ENCODE measurements around the gene LST1.
A peak's percentile ranks its signal among the peaks of the same experiment; 100 is the strongest.

Gene LST1

DNA sequence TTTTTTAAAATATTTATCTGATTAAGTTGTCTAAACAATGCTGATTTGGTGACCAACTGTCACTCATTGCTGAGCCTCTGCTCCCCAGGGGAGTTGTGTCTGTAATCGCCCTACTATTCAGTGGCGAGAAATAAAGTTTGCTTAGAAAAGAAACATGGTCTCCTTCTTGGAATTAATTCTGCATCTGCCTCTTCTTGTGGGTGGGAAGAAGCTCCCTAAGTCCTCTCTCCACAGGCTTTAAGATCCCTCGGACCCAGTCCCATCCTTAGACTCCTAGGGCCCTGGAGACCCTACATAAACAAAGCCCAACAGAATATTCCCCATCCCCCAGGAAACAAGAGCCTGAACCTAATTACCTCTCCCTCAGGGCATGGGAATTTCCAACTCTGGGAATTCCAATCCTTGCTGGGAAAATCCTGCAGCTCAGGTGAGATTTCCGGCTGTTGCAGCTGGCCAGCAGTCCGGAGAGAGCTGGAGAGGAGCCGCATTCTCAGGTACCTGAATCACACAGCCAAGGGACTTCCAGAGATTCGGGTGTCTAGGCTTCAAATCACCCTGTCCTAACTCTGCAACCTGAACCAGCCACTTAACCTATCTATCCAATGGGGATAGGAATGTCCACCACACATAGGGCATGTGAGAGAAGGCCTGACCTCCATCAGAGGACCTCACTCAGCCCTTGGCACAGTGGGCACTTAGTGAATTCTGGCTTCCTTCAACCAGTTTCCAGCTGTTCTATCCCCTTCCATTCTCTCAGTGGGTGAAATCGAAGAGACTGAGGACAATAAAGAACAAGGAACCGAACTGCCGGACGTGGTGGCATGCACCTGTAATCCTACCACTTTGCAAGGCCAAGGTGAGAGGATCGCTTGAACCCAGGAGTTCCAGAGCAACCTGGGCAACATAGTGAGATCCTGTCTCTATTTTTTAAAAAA, 7.6 kb upstream of the LST1 start:
- peak; percentile 96 for DNase-seq
- Histone ChIP-seq H2BK5ac (ENCODE audit: low read length) (no peak overlapping the region), H3K79me1 (ENCODE audit: low read length) (no peaks in the 10 kb centered on the region), H4K5ac (ENCODE audit: low read length) (no peak overlapping the region), H2AK5ac (ENCODE audit: low read length) (no peak overlapping the region), H3K79me2 (ENCODE audit: control insufficient read depth, insufficient read depth, low read length) (no peaks in the 10 kb centered on the region), H3K36me3 (ENCODE audit: control insufficient read depth, insufficient read depth, low read length) (no peaks in the 10 kb centered on the region), H3K56ac (ENCODE audit: low read length) (peak overlapping the region; percentile 50), H3K9ac (ENCODE audit: low read length) (no peak overlapping the region), H3K4me3 (ENCODE audit: low read length) (no peak overlapping the region), H2BK120ac (ENCODE audit: low read depth, low read length) (no peak overlapping the region), H3K27ac (ENCODE audit: low read depth, low read length) (peak overlapping the region; percentile 58), H3K4me2 (ENCODE audit: low read length) (no peak overlapping the region), H3K18ac (ENCODE audit: low read length) (no peak overlapping the region), H3K23ac (ENCODE audit: low read length) (no peak overlapping the region), H4K8ac (ENCODE audit: low read depth, low read length) (no peak overlapping the region), H3K4me1 (ENCODE audit: control insufficient read depth, low read depth, low read length) (peaks cover 5% of the 10 kb centered on the region), H3K4ac (ENCODE audit: low read depth, low read length) (no peak overlapping the region), H3K27me3 (ENCODE audit: insufficient read depth, low read length, poor library complexity) (no peaks in the 10 kb centered on the region), H2BK15ac (replicated peaks; ENCODE audit: low read depth) (no peak overlapping the region)
- WGBS (ENCODE audit: extremely low coverage, insufficient coverage, low lambda C conversion rate), result no CpG with 5 or more reads among the region's 12 CpGs

DNA sequence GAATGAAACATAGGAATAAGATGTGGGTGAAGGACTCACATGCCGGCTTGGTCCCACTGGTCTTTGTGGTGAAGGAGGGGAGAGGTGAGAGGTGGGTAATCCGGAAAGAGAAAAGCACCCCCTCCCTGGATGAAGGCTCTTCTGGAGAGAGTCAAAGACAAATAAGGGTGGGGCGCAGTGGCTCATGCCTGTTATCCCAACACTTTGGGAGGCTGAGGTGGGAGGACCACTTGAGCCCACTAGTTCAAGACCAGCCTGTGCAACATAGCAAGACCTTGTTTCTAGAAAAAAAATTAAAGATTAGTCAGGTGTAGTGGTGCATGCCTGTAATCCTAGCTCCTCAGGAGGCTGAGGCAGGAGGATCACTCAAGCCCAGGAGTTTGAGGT, 7.0 kb upstream of the LST1 start:
- WGBS (ENCODE audit: extremely low coverage, insufficient coverage, low lambda C conversion rate), result no CpG with 5 or more reads among the region's 3 CpGs
- Histone ChIP-seq H3K27ac (ENCODE audit: low read depth, low read length) (no peak overlapping the region), H3K4me3 (ENCODE audit: low read length) (no peak overlapping the region), H3K4me1 (ENCODE audit: control insufficient read depth, low read depth, low read length) (peaks cover 5% of the 10 kb centered on the region), H3K4me2 (ENCODE audit: low read length) (no peak overlapping the region), H2BK5ac (ENCODE audit: low read length) (no peak overlapping the region), H3K4ac (ENCODE audit: low read depth, low read length) (no peak overlapping the region), H2BK120ac (ENCODE audit: low read depth, low read length) (no peak overlapping the region), H4K8ac (ENCODE audit: low read depth, low read length) (no peak overlapping the region), H3K23ac (ENCODE audit: low read length) (no peak overlapping the region), H3K9ac (ENCODE audit: low read length) (no peak overlapping the region), H4K5ac (ENCODE audit: low read length) (no peak overlapping the region), H3K56ac (ENCODE audit: low read length) (no peak overlapping the region), H3K79me1 (ENCODE audit: low read length) (no peaks in the 10 kb centered on the region), H3K18ac (ENCODE audit: low read length) (no peak overlapping the region), H2AK5ac (ENCODE audit: low read length) (no peak overlapping the region), H3K27me3 (ENCODE audit: insufficient read depth, low read length, poor library complexity) (no peaks in the 10 kb centered on the region), H2BK15ac (replicated peaks; ENCODE audit: low read depth) (no peak overlapping the region), H3K36me3 (ENCODE audit: control insufficient read depth, insufficient read depth, low read length) (no peaks in the 10 kb centered on the region), H3K79me2 (ENCODE audit: control insufficient read depth, insufficient read depth, low read length) (no peaks in the 10 kb centered on the region)
- no peak for DNase-seq

DNA sequence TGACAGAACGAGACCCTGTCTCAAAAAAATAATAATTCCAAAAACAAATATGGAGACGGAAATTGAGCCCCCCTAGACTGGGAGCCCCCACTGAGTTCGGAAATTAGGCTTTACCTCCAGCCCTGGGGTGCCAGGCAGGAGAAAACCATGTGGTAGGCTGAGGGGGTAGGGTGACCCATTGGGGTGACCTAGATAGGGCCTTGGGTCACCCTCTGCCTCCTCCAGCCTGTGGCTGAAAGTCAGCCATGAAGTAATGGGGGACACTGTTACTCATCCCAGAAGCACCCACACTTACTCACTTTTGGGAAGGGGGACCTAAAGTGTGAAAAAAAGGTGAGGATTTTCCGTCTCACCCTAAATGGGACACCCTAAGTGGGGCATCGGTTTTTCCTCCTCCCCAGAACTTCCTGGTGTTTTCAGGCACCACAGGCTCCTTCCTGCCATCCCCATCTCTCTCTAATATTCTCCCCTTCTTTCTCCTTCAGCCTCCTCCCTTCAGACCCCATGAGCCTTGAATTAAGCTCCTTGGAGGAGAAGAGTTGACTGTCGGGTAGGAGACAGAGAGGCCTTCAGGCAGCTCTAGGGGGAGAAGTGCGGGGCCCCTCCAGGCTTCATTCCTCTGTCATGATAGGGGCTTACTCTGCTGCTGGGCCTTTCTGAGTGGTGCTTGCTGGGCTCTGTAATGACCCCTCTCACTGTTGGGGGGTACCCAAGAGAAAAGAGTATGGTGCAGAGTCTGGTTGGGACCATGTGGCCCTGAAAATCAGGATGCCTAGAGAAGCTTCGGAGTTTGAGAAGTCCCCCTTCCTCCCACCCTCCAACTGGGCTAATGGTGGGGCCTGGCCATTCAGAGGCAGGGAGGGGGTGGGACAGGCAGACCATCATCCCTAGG, 6.3 kb upstream of the LST1 start:
- H4K8ac ChIP-seq (ENCODE audit: low read depth, low read length), result no peak overlapping the region
- H2AK5ac ChIP-seq (ENCODE audit: low read length), result no peak overlapping the region
- H3K18ac ChIP-seq (ENCODE audit: low read length), result peak overlapping the region; percentile 41
- H3K4ac ChIP-seq (ENCODE audit: low read depth, low read length), result no peak overlapping the region
- H3K36me3 ChIP-seq (ENCODE audit: control insufficient read depth, insufficient read depth, low read length), result no peaks in the 10 kb centered on the region
- H3K79me2 ChIP-seq (ENCODE audit: control insufficient read depth, insufficient read depth, low read length), result no peaks in the 10 kb centered on the region
- WGBS (ENCODE audit: extremely low coverage, insufficient coverage, low lambda C conversion rate), result no CpG with 5 or more reads among the region's 8 CpGs
- H3K56ac ChIP-seq (ENCODE audit: low read length), result no peak overlapping the region
- no peak overlapping the region for H2BK15ac ChIP-seq (replicated peaks; ENCODE audit: low read depth)
- no peaks in the 10 kb centered on the region for H3K27me3 ChIP-seq (ENCODE audit: insufficient read depth, low read length, poor library complexity)
- no peak overlapping the region for H3K23ac ChIP-seq (ENCODE audit: low read length)
- no peaks in the 10 kb centered on the region for H3K79me1 ChIP-seq (ENCODE audit: low read length)
- H3K4me1 ChIP-seq (ENCODE audit: control insufficient read depth, low read depth, low read length), result peaks cover 5% of the 10 kb centered on the region
- H3K27ac ChIP-seq (ENCODE audit: low read depth, low read length), result no peak overlapping the region
- no peak overlapping the region for H3K4me2 ChIP-seq (ENCODE audit: low read length)
- no peak overlapping the region for H4K5ac ChIP-seq (ENCODE audit: low read length)
- H2BK120ac ChIP-seq (ENCODE audit: low read depth, low read length), result no peak overlapping the region
- H3K4me3 ChIP-seq (ENCODE audit: low read length), result no peak overlapping the region
- H2BK5ac ChIP-seq (ENCODE audit: low read length), result no peak overlapping the region
- no peak for DNase-seq
- H3K9ac ChIP-seq (ENCODE audit: low read length), result no peak overlapping the region

DNA sequence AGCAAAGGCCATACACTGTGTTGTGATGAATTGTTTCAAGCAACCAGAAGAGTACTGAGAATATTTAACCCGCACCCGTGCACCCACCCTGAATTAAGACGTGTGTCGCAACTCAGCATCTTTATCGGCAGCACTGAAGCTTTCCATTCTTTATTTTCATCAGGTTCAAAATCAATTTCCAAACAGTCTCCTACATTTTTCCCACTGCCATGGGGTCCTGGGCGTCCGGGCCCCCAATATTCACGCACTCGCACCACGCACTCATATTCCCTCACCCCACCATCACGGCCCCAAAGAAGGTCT, 5.7 kb upstream of the LST1 start:
- no peak overlapping the region for H3K4ac ChIP-seq (ENCODE audit: low read depth, low read length)
- no peak overlapping the region for H4K5ac ChIP-seq (ENCODE audit: low read length)
- peak overlapping the region; percentile 11 for H3K18ac ChIP-seq (ENCODE audit: low read length)
- H3K36me3 ChIP-seq (ENCODE audit: control insufficient read depth, insufficient read depth, low read length), result no peaks in the 10 kb centered on the region
- H3K56ac ChIP-seq (ENCODE audit: low read length), result peak overlapping the region; percentile 81
- no peak overlapping the region for H2BK120ac ChIP-seq (ENCODE audit: low read depth, low read length)
- peak overlapping the region; percentile 49 for H3K9ac ChIP-seq (ENCODE audit: low read length)
- H3K23ac ChIP-seq (ENCODE audit: low read length), result no peak overlapping the region
- no peak overlapping the region for H3K27ac ChIP-seq (ENCODE audit: low read depth, low read length)
- no peak overlapping the region for H2BK15ac ChIP-seq (replicated peaks; ENCODE audit: low read depth)
- H3K79me2 ChIP-seq (ENCODE audit: control insufficient read depth, insufficient read depth, low read length), result no peaks in the 10 kb centered on the region
- H3K4me1 ChIP-seq (ENCODE audit: control insufficient read depth, low read depth, low read length), result peaks cover 5% of the 10 kb centered on the region
- no peak overlapping the region for H2AK5ac ChIP-seq (ENCODE audit: low read length)
- H4K8ac ChIP-seq (ENCODE audit: low read depth, low read length), result no peak overlapping the region
- no CpG with 5 or more reads among the region's 11 CpGs for WGBS (ENCODE audit: extremely low coverage, insufficient coverage, low lambda C conversion rate)
- no peak overlapping the region for H2BK5ac ChIP-seq (ENCODE audit: low read length)
- peak overlapping the region; percentile 66 for H3K4me2 ChIP-seq (ENCODE audit: low read length)
- no peak for DNase-seq
- H3K4me3 ChIP-seq (ENCODE audit: low read length), result no peak overlapping the region
- H3K27me3 ChIP-seq (ENCODE audit: insufficient read depth, low read length, poor library complexity), result no peaks in the 10 kb centered on the region
- H3K79me1 ChIP-seq (ENCODE audit: low read length), result no peaks in the 10 kb centered on the region

DNA sequence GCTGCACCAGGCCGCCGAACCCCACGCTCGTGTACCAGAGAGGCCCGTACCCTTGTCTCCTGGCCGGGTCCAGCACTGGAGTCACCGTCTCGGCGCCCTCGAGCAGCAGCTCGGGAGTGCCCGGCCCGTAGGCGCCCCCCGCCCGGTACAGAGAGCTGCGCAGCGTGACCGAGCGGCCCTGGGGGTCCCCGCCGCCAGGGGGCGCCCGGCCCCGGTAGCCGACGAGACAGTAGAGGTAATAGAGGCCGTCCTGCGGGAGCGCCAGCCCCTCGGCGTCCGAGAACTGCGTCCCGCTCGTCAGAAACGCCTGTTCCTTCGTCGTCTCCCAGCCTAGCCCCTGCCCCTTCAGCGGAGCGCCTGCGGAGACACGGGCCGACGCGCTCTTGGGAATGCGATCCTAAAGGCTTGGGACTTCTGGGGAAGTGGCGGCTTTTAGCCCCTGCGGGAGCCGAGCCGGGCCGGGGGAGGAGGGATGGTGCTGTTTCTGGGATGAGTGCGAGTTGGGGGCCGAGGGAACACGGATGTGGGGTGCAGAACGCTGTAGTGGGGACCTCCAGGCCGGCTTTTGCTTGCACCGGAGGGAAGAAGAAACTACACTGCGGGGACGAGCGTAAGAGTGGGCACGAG, 5.2 kb upstream of the LST1 start:
- H3K4ac ChIP-seq (ENCODE audit: low read depth, low read length), result peak overlapping the region; percentile 46
- WGBS (ENCODE audit: extremely low coverage, insufficient coverage, low lambda C conversion rate), result no CpG with 5 or more reads among the region's 62 CpGs
- no peak overlapping the region for H2BK15ac ChIP-seq (replicated peaks; ENCODE audit: low read depth)
- H3K9ac ChIP-seq (ENCODE audit: low read length), result peak overlapping the region; percentile 93
- peak overlapping the region; percentile 45 for H3K23ac ChIP-seq (ENCODE audit: low read length)
- peaks cover 5% of the 10 kb centered on the region for H3K4me1 ChIP-seq (ENCODE audit: control insufficient read depth, low read depth, low read length)
- H2AK5ac ChIP-seq (ENCODE audit: low read length), result no peak overlapping the region
- H3K4me3 ChIP-seq (ENCODE audit: low read length), result peak overlapping the region; percentile 89
- peak; percentile 91 for DNase-seq
- H3K36me3 ChIP-seq (ENCODE audit: control insufficient read depth, insufficient read depth, low read length), result no peaks in the 10 kb centered on the region
- H3K18ac ChIP-seq (ENCODE audit: low read length), result peak overlapping the region; percentile 91
- H2BK120ac ChIP-seq (ENCODE audit: low read depth, low read length), result no peak overlapping the region
- no peaks in the 10 kb centered on the region for H3K79me2 ChIP-seq (ENCODE audit: control insufficient read depth, insufficient read depth, low read length)
- H3K4me2 ChIP-seq (ENCODE audit: low read length), result peak overlapping the region; percentile 94
- H3K27me3 ChIP-seq (ENCODE audit: insufficient read depth, low read length, poor library complexity), result no peaks in the 10 kb centered on the region
- H4K8ac ChIP-seq (ENCODE audit: low read depth, low read length), result no peak overlapping the region
- no peaks in the 10 kb centered on the region for H3K79me1 ChIP-seq (ENCODE audit: low read length)
- peak overlapping the region; percentile 93 for H3K56ac ChIP-seq (ENCODE audit: low read length)
- H2BK5ac ChIP-seq (ENCODE audit: low read length), result peak overlapping the region; percentile 62
- H3K27ac ChIP-seq (ENCODE audit: low read depth, low read length), result peak overlapping the region; percentile 5
- H4K5ac ChIP-seq (ENCODE audit: low read length), result no peak overlapping the region
